H1 (cell line): ENCODE measurements around the gene GPATCH2. TPM values are rescaled to one million over a fixed set of nuclear protein-coding genes. Genes with fewer than 3 reads are reported as not detected.

Source experiments
- CTCF ChIA-PET: fragments of 300-600 bp; sonication (Branson Sonifier 250); formaldehyde crosslinking; loops from one replicate; lab custom pipeline; 2021; ENCODE audit not compliant: partially characterized antibody; lab: Charles Lee
- POLR2A ChIA-PET: fragments of 300-600 bp; sonication (Branson Sonifier 250); formaldehyde crosslinking; loops from one replicate; lab custom pipeline; 2021; ENCODE audit warnings: inconsistent platforms; ENCODE audit not compliant: partially characterized antibody; lab: Charles Lee
- DNase-seq, 2 experiments: peaks; one replicate each; pipeline versions ENCODE4 v3.0.0 to v3.0.0-alpha.2; 2010 to 2022; ENCODE audit warnings: low spot score in 2 of 2, low read depth in 1 of 2, mixed read lengths in 1 of 2
- FAIRE-seq: peaks from 2 replicates; lab custom pipeline; 2011; peaks lifted over from hg19 to GRCh38; lab: Jason Lieb, UNC
- H2AFZ ChIP-seq: 2 replicates; pipeline ENCODE4 v1.8.1; 2012; ENCODE audit warnings: low read length, inconsistent platforms
- H2AK5ac ChIP-seq: 2 replicates; pipeline ENCODE4 v1.6.1; 2013; ENCODE audit warnings: low read depth, low read length
- H2BK120ac ChIP-seq: replicated peaks from 2 replicates; pipeline ENCODE3; 2013; ENCODE audit warnings: low read depth, low read length, inconsistent platforms
- H2BK12ac ChIP-seq: 2 replicates; pipeline ENCODE4 v1.6.1; 2013; ENCODE audit warnings: low read depth, low read length
- H2BK15ac ChIP-seq: 2 replicates; pipeline ENCODE4 v1.6.1; 2013; ENCODE audit warnings: low read length
- H2BK20ac ChIP-seq: 2 replicates; pipeline ENCODE4 v1.6.1; 2013; ENCODE audit warnings: low read length
- H2BK5ac ChIP-seq: 2 replicates; pipeline ENCODE4 v1.6.1; 2013; ENCODE audit warnings: low read depth, low read length
- H3K14ac ChIP-seq: 2 replicates; pipeline ENCODE4 v1.6.1; 2013; ENCODE audit warnings: inconsistent platforms; ENCODE audit not compliant: insufficient read length
- H3K18ac ChIP-seq: 2 replicates; pipeline ENCODE4 v1.6.1; 2013; ENCODE audit warnings: low read length; ENCODE audit errors: extremely low read depth
- H3K23ac ChIP-seq: 2 replicates; pipeline ENCODE4 v1.6.1; 2013; ENCODE audit warnings: inconsistent platforms; ENCODE audit not compliant: insufficient read length
- H3K23me2 ChIP-seq: 2 replicates; pipeline ENCODE4 v1.6.1; 2013; ENCODE audit warnings: low read depth, low read length
- H3K27ac ChIP-seq: 2 replicates; pipeline ENCODE4 v1.6.1; 2011; ENCODE audit warnings: low read depth, low read length, inconsistent platforms
- H3K27me3 ChIP-seq, 4 experiments: replicated peaks in 1 of 4; 1 replicate in 1 of 4; 2 replicates in 3 of 4; pipeline versions ENCODE4 v1.6.1 to v1.8.1; 2011 to 2013; ENCODE audit warnings: low read length in 3 of 4, mild to moderate bottlenecking in 3 of 4, inconsistent platforms in 2 of 4, mixed read lengths in 2 of 4, moderate library complexity in 1 of 4; ENCODE audit not compliant: control insufficient read depth in 3 of 4, insufficient read depth in 3 of 4; ENCODE audit errors: extremely low read depth in 1 of 4
- H3K36me3 ChIP-seq, 4 experiments: 2 replicates each; pipeline versions ENCODE4 v1.6.1 to v1.8.1; 2011 to 2013; ENCODE audit warnings: mild to moderate bottlenecking in 4 of 4, low read length in 3 of 4, moderate library complexity in 2 of 4, control low read depth in 1 of 4, inconsistent platforms in 1 of 4; ENCODE audit not compliant: insufficient read depth in 4 of 4, control insufficient read depth in 2 of 4
- H3K4ac ChIP-seq: replicated peaks from 2 replicates; pipeline ENCODE3; 2013; ENCODE audit warnings: low read length, low read depth, mixed read lengths, inconsistent platforms; ENCODE audit not compliant: insufficient read length
- H3K4me1 ChIP-seq, 4 experiments: replicated peaks in 1 of 4; 1 replicate in 1 of 4; 2 replicates in 3 of 4; pipeline versions ENCODE4 v1.6.1 to v1.8.1; 2011 to 2013; ENCODE audit warnings: low read length in 3 of 4, inconsistent platforms in 2 of 4, mixed read lengths in 1 of 4; ENCODE audit not compliant: insufficient read depth in 4 of 4, control insufficient read depth in 3 of 4
- H3K4me2 ChIP-seq, 2 experiments: 2 replicates each; pipeline versions ENCODE4 v1.6.1 to v1.8.1; 2011 to 2013; ENCODE audit warnings: low read depth in 2 of 2, low read length in 2 of 2, control low read depth in 1 of 2, inconsistent platforms in 1 of 2, mild to moderate bottlenecking in 1 of 2; ENCODE audit not compliant: insufficient read depth in 1 of 2
- H3K4me3 ChIP-seq, 4 experiments: fragments of 200-600, 300-600 bp in 1 of 4; sonication (generic), shearing (Covaris generic), sonication (Bioruptor Twin) in 1 of 4; 2 replicates each; pipeline versions ENCODE4 v1.5.1 to v1.8.1; 2011 to 2016; ENCODE audit warnings: low read length in 4 of 4, low read depth in 3 of 4, control low read depth in 2 of 4, inconsistent platforms in 2 of 4, mild to moderate bottlenecking in 2 of 4, mixed read lengths in 1 of 4, moderate library complexity in 1 of 4; ENCODE audit not compliant: insufficient read depth in 2 of 4; ENCODE audit errors: extremely low read depth in 1 of 4
- H3K56ac ChIP-seq: replicated peaks from 2 replicates; pipeline ENCODE3; 2013; ENCODE audit warnings: low read depth, mild to moderate bottlenecking, mixed read lengths, low read length, inconsistent platforms; ENCODE audit not compliant: insufficient read length
- H3K79me1 ChIP-seq: 2 replicates; pipeline ENCODE4 v1.6.1; 2013; ENCODE audit warnings: low read depth, low read length, control low read depth
- H3K79me2 ChIP-seq, 2 experiments: 2 replicates each; pipeline versions ENCODE4 v1.6.1 to v1.8.1; 2012 to 2013; ENCODE audit warnings: low read length in 2 of 2, mild to moderate bottlenecking in 2 of 2, inconsistent platforms in 1 of 2; ENCODE audit not compliant: insufficient read depth in 2 of 2, control insufficient read depth in 1 of 2
- H3K9ac ChIP-seq, 4 experiments: replicated peaks in 1 of 4; 1 replicate in 1 of 4; 2 replicates in 3 of 4; pipeline versions ENCODE4 v1.6.1 to v1.8.1; 2011 to 2013; ENCODE audit warnings: low read depth in 3 of 4, low read length in 3 of 4, control low read depth in 2 of 4, mild to moderate bottlenecking in 2 of 4, moderate library complexity in 2 of 4, inconsistent platforms in 1 of 4; ENCODE audit errors: extremely low read depth in 1 of 4
- H3K9me3 ChIP-seq, 2 experiments: 2 replicates each; pipeline versions ENCODE4 v1.6.1 to v1.8.1; 2012 to 2013; ENCODE audit warnings: mild to moderate bottlenecking in 2 of 2, moderate library complexity in 2 of 2, control low read depth in 1 of 2, inconsistent platforms in 1 of 2, low read depth in 1 of 2, low read length in 1 of 2, mixed read lengths in 1 of 2; ENCODE audit not compliant: insufficient read depth in 2 of 2
- H4K20me1 ChIP-seq, 2 experiments: replicated peaks in 1 of 2; 2 replicates each; pipeline versions ENCODE3 to v1.8.1; 2011 to 2013; ENCODE audit warnings: inconsistent platforms in 2 of 2, low read length in 2 of 2, mild to moderate bottlenecking in 1 of 2; ENCODE audit not compliant: insufficient read depth in 2 of 2, control insufficient read depth in 1 of 2
- H4K5ac ChIP-seq: 2 replicates; pipeline ENCODE4 v1.6.1; 2013; ENCODE audit warnings: low read length, low read depth, mixed read lengths, inconsistent platforms; ENCODE audit not compliant: insufficient read length
- H4K8ac ChIP-seq: 2 replicates; pipeline ENCODE4 v1.8.0; 2013; ENCODE audit warnings: mild to moderate bottlenecking, moderate library complexity, low read length, inconsistent platforms; ENCODE audit not compliant: insufficient read depth; ENCODE audit errors: extremely low read depth
- H4K91ac ChIP-seq: replicated peaks from 2 replicates; pipeline ENCODE3; 2013; ENCODE audit warnings: low read length, mixed read lengths, inconsistent platforms; ENCODE audit not compliant: insufficient read length
- EGR1 ChIP-seq: IDR thresholded peaks from 2 replicates; pipeline ENCODE4 v1.6.1; 2011; ENCODE audit warnings: low read depth, low read length, borderline replicate concordance
- EZH2 ChIP-seq: fragments of 200-600 bp; sonication (generic); IDR thresholded peaks from 2 replicates; pipeline ENCODE4 v1.7.1; 2012; ENCODE audit warnings: low read depth, mild to moderate bottlenecking, moderate library complexity, low read length, inconsistent platforms; ENCODE audit not compliant: severe bottlenecking
- GTF2F1 ChIP-seq: IDR thresholded peaks from 2 replicates; pipeline ENCODE4 v1.6.1; 2012; ENCODE audit warnings: low read depth, low read length, improper control_type of control experiment, borderline replicate concordance
- HDAC2 ChIP-seq, 2 experiments: fragments of 300-600 bp in 1 of 2; sonication (generic) in 1 of 2; IDR thresholded peaks; 2 replicates each; pipeline ENCODE4 v1.6.1; 2011 to 2012; ENCODE audit warnings: low read depth in 2 of 2, low read length in 2 of 2, mild to moderate bottlenecking in 2 of 2, moderate library complexity in 2 of 2, borderline replicate concordance in 1 of 2, inconsistent platforms in 1 of 2
- JUN ChIP-seq: IDR thresholded peaks from 2 replicates; pipeline ENCODE4 v1.6.1; 2011; ENCODE audit warnings: low read depth, mild to moderate bottlenecking, improper control_type of control experiment, low read length
- POLR2A ChIP-seq, 2 experiments: IDR thresholded peaks; 1 replicate in 1 of 2; 2 replicates in 1 of 2; pipeline ENCODE4 v1.6.1; 2011; ENCODE audit warnings: low read depth in 2 of 2, low read length in 2 of 2, mild to moderate bottlenecking in 2 of 2; ENCODE audit errors: control extremely low read depth in 1 of 2
- RXRA ChIP-seq: IDR thresholded peaks from 2 replicates; pipeline ENCODE4 v1.6.1; 2011; ENCODE audit warnings: low read depth, mild to moderate bottlenecking, low read length, moderate library complexity; ENCODE audit not compliant: insufficient read depth
- SIN3A ChIP-seq, 2 experiments: IDR thresholded peaks in 1 of 2; conservative IDR thresholded peaks in 1 of 2; 2 replicates each; pipeline ENCODE4 v1.6.1; 2011 to 2012; ENCODE audit warnings: low read length in 2 of 2, improper control_type of control experiment in 1 of 2, low read depth in 1 of 2, mild to moderate bottlenecking in 1 of 2
- SIX5 ChIP-seq: IDR thresholded peaks from 2 replicates; pipeline ENCODE4 v1.6.1; 2011; ENCODE audit warnings: mild to moderate bottlenecking, low read depth, low read length
- SP2 ChIP-seq: IDR thresholded peaks from 2 replicates; pipeline ENCODE4 v1.6.1; 2012; ENCODE audit warnings: mild to moderate bottlenecking, low read length, inconsistent platforms
- WGBS, 2 experiments: shearing (Covaris generic) in 1 of 2; methylation state at CpG; one replicate each; pipeline versions ENCODE4 v1.1.6 to v1.1.7; 2013 to 2015; ENCODE audit warnings: low lambda C conversion rate in 2 of 2, mixed read lengths in 2 of 2, inconsistent platforms in 1 of 2, low coverage in 1 of 2, missing lambda C conversion rate in 1 of 2; ENCODE audit not compliant: insufficient replicate concordance in 2 of 2, insufficient coverage in 1 of 2, insufficient read length in 1 of 2; ENCODE audit errors: extremely low coverage in 1 of 2, missing lambda C conversion rate in 1 of 2; 5-methylcytosine and 5-hydroxymethylcytosine counted together
- polyA plus RNA-seq, 7 experiments: library from polyadenylated mRNA; depleted of rRNA in 3 of 7; stranded (reverse) in 5 of 7; unstranded in 2 of 7; fragments of >200 nt in 5 of 7; fragments of 200-250 nt in 2 of 7; gene quantifications; 1 replicate in 5 of 7; 2 replicates in 1 of 7; 4 replicates in 1 of 7; pipeline versions ENCODE4 v1.2.1 to v1.2.3, GENCODE V29; 2011 to 2013; ENCODE audit warnings: missing spikeins in 2 of 7, mixed read lengths in 2 of 7
- total RNA-seq: library from RNA; stranded (reverse); fragmentation: NEBNext Ultra II Directional; extraction: Animal tissue kit (Norgen Biotek cat#: 25700); gene quantifications from 2 replicates; pipeline ENCODE4 v1.2.1, GENCODE V29; 2021
- TF ChIP-seq, protein P1 (sequence below): IDR thresholded peaks from 2 replicates; pipeline ENCODE4 v1.6.1; 2011; ENCODE audit warnings: low read length, improper control_type of control experiment

Gene GPATCH2
- total and polyA plus RNA-seq, 2 of the 8 experiments (the other 6 are each of a cell fraction or from before 2014, with no cell fraction given): 3.9 to 13.1 TPM

DNA sequence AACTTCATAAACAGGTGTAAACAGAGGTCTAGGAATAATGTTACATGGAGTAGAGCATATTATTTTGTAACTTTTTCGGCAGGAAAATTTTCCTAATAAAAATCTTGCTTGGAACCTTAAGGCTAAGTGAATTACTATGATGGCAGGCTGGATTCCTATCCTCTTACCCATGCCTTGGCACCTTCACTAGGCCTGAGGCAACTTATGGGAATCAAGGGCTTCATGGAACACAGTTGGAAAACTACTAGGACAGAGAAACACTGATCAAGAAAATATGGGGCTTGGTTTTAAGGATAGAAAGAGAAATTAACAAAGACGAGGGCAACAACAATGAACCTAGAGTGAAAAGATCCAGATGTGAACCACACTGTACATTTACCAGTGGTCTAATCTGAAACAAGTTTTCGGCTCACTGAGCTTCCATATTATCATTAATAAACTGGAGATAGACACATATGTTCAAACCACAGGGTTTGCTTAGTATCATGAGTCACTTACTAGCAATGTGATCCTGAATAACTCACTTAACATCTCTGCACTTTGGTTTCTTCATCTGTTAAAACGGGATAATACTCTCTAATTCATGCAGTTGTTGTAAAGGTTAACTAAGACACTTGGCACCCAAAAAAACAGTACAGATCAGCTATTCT is 68.5 kb downstream of the GPATCH2 start:
- Histone ChIP-seq H3K79me2 (no peaks in the 10 kb centered on the region), H2BK12ac (no peak overlapping the region), H3K4me2 (no peak overlapping the region), H2BK15ac (no peak overlapping the region), H3K4me3 (no peak overlapping the region), H2BK120ac (no peak overlapping the region), H3K56ac (no peak overlapping the region), H4K91ac (no peak overlapping the region), H3K27me3 (no peaks in the 10 kb centered on the region), H3K27ac (no peak overlapping the region), H4K20me1 (no peaks in the 10 kb centered on the region), H3K4me1 (peaks cover 0 to 2% (median 0%) of the 10 kb centered on the region in 4 experiments; a peak in 1 of 7 replicates), H3K18ac (no peak overlapping the region), H3K9me3 (no peaks in the 10 kb centered on the region), H3K23ac (no peak overlapping the region), H2AFZ (no peak overlapping the region), H3K23me2 (no peaks in the 10 kb centered on the region), H3K4ac (no peak overlapping the region), H2AK5ac (no peak overlapping the region), H4K5ac (no peak overlapping the region), H3K79me1 (no peaks in the 10 kb centered on the region), H3K36me3 (no peaks in the 10 kb centered on the region), H2BK20ac (no peak overlapping the region), H4K8ac (no peak overlapping the region), H3K9ac (no peak overlapping the region), H2BK5ac (no peak overlapping the region), H3K14ac (no peak overlapping the region)
- CTCF ChIA-PET: no interaction called here
- no peak for DNase-seq
- WGBS, 2 experiments: 92% methylated on average over 4 of the region's 4 CpGs; no CpG with 5 or more reads in 1 of the 2 experiments
- FAIRE-seq: no peak
- POLR2A ChIA-PET: no interaction called here
- TF ChIP-seq RXRA (no peak), JUN (no peak), POLR2A (IDR thresholded peaks at IDR 0.05; ENCODE audit: control extremely low read depth in 1 of 2, low read depth in 2 of 2, low read length in 2 of 2) (no peak), EZH2 (no peak), SIX5 (no peak), EGR1 (no peak), SIN3A (conservative IDR thresholded peaks at IDR 0.05 in 1 of 2, IDR thresholded peaks at IDR 0.05 in 1 of 2; ENCODE audit: low read depth in 1 of 2, low read length in 2 of 2) (no peak), HDAC2 (IDR thresholded peaks at IDR 0.05; ENCODE audit: borderline replicate concordance in 1 of 2, low read depth in 2 of 2, low read length in 2 of 2) (no peak), GTF2F1 (no peak), SP2 (no peak)
- TF ChIP-seq, protein P1, sequence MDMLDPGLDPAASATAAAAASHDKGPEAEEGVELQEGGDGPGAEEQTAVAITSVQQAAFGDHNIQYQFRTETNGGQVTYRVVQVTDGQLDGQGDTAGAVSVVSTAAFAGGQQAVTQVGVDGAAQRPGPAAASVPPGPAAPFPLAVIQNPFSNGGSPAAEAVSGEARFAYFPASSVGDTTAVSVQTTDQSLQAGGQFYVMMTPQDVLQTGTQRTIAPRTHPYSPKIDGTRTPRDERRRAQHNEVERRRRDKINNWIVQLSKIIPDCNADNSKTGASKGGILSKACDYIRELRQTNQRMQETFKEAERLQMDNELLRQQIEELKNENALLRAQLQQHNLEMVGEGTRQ: no peak
